Left lung (tissue), 10 donors: ENCODE data around the gene DBNDD2. TPM values are rescaled to one million over a fixed set of nuclear protein-coding genes. Genes with fewer than 3 reads are reported as not detected.

ENCODE experiments used
- ATAC-seq: fragments of 200-7000 bp; cut with Tn5 transposase; one replicate; pipeline ENCODE4 v1.9.1; 2020; ENCODE audit warnings: moderate library complexity
- DNase-seq, 4 donors: peaks; one replicate each; pipeline ENCODE4 v3.0.0-alpha.2; 2013 to 2020
- H3K27ac ChIP-seq, 2 donors: fragments of 200-600 bp; sonication (generic) in 1 of 2; one replicate each; pipeline versions ENCODE4 v1.5.0 to v1.8.0; 2020 to 2021
- H3K27me3 ChIP-seq, 2 donors: fragments of 200-600 bp; sonication (generic) in 1 of 2; one replicate each; pipeline versions ENCODE4 v1.5.0 to v1.8.0; 2020 to 2021
- H3K36me3 ChIP-seq, 2 donors: fragments of 200-600 bp; sonication (generic) in 1 of 2; one replicate each; pipeline versions ENCODE4 v1.5.0 to v1.8.0; 2020 to 2021
- H3K4me1 ChIP-seq, 2 donors: fragments of 200-600 bp; one replicate each; pipeline ENCODE4 v1.8.0; 2021
- H3K4me3 ChIP-seq, 2 donors: fragments of 200-600 bp; sonication (generic) in 1 of 2; one replicate each; pipeline versions ENCODE4 v1.5.0 to v1.8.0; 2020 to 2021; ENCODE audit warnings: mild to moderate bottlenecking in 1 of 2
- H3K9me3 ChIP-seq, 2 donors: fragments of 200-600 bp; sonication (generic) in 1 of 2; one replicate each; pipeline versions ENCODE4 v1.5.0 to v1.8.0; 2020 to 2021
- intact Hi-C, 2 donors: fragments of 100-400 bp; cut with DNase I; formaldehyde crosslinking; loops; one replicate each; pipeline versions ENCODE4 v1.11.2 to v1.14.2; 2022
- polyA plus RNA-seq, 6 donors: library from polyadenylated mRNA; unstranded; fragments of 120-200 nt; gene quantifications; one replicate each; pipeline ENCODE4 v1.2.1, GENCODE V29; 2013; ENCODE audit not compliant: insufficient read length in 6 of 6
- total RNA-seq, 2 donors: library from RNA; stranded (reverse); fragmentation: NEBNext Ultra II Directional; extraction: Animal tissue kit (Norgen Biotek cat#: 25700); gene quantifications; one replicate each; pipeline ENCODE4 v1.2.1, GENCODE V29; 2021
- TF ChIP-seq, protein P1 (sequence below), 2 donors: fragments of 200-600 bp; sonication (generic) in 1 of 2; IDR thresholded peaks; one replicate each; pipeline versions ENCODE4 v1.5.0 to v1.8.0; 2021; ENCODE audit warnings: antibody characterized with exemption in 2 of 2
- donor health status: DM: no; HTN: yes; CAD: no.
- donor health status: DM: no; HTN: no; CAD: no.

DBNDD2 gene
- total and polyA plus RNA-seq, 8 donors = 18.9 to 66.4 (median 21.8) TPM

DNA sequence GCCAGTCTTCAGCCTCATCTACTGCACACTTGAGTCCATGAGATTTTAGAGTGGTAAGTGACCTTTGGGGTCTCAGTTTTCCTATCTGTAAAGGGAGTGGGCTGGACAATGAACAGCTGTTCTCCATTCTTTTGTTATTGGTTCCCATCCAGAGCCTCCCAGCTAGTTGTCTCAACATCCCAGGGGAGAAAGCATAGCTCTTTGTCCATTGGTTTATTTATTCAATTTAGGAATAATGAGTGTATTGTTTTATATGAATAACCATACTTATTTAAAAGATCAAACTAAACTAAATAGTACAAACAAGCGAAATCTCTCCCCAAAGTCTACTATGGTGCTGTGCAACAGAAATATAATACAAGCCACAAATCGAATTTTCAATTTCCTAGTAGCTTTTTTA, 21.5 kb downstream of the DBNDD2 start:
- no peaks in the 10 kb centered on the region for H3K9me3 ChIP-seq
- H3K27ac ChIP-seq = no peak overlapping the region
- H3K36me3 ChIP-seq = peaks cover 0 to 26% of the 10 kb centered on the region in 2 donors
- DNase-seq = no peak
- TF ChIP-seq, protein P1, sequence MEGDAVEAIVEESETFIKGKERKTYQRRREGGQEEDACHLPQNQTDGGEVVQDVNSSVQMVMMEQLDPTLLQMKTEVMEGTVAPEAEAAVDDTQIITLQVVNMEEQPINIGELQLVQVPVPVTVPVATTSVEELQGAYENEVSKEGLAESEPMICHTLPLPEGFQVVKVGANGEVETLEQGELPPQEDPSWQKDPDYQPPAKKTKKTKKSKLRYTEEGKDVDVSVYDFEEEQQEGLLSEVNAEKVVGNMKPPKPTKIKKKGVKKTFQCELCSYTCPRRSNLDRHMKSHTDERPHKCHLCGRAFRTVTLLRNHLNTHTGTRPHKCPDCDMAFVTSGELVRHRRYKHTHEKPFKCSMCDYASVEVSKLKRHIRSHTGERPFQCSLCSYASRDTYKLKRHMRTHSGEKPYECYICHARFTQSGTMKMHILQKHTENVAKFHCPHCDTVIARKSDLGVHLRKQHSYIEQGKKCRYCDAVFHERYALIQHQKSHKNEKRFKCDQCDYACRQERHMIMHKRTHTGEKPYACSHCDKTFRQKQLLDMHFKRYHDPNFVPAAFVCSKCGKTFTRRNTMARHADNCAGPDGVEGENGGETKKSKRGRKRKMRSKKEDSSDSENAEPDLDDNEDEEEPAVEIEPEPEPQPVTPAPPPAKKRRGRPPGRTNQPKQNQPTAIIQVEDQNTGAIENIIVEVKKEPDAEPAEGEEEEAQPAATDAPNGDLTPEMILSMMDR (IDR thresholded peaks at IDR 0.05) = no peak
- no peak overlapping the region for H3K4me3 ChIP-seq
- no peak for ATAC-seq
- intact Hi-C loops = no loop called here
- H3K27me3 ChIP-seq = no peaks in the 10 kb centered on the region
- H3K4me1 ChIP-seq = no peaks in the 10 kb centered on the region

DNA sequence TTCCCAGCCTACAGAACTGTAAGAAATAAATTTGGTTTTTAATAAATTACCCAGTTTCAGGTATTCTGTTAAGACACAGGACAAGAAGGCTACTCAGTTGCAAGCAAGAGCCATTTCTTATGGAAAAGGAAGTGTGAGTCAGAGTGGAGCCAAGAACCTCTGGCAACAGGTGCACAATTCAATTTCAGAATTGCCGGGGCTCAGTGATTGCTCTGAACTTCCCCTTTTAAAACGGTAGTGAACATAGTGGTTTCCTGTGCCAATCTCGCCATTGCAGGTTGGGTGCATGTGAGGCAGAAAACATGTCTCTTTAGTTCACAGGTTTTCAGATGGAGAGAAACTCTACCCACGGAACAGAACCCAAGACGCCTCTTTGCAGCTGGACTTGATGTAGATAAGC, 24.2 kb downstream of the DBNDD2 start:
- intact Hi-C loops = no loop called here
- no peak overlapping the region for H3K4me3 ChIP-seq
- ATAC-seq (no peak), DNase-seq (no peak)
- TF ChIP-seq, protein P1 (IDR thresholded peaks at IDR 0.05) = no peak
- no peaks in the 10 kb centered on the region for H3K9me3 ChIP-seq
- no peaks in the 10 kb centered on the region for H3K27me3 ChIP-seq
- peaks cover 0 to 8% of the 10 kb centered on the region in 2 donors for H3K4me1 ChIP-seq
- H3K36me3 ChIP-seq = no peaks in the 10 kb centered on the region
- no peak overlapping the region for H3K27ac ChIP-seq

DNA sequence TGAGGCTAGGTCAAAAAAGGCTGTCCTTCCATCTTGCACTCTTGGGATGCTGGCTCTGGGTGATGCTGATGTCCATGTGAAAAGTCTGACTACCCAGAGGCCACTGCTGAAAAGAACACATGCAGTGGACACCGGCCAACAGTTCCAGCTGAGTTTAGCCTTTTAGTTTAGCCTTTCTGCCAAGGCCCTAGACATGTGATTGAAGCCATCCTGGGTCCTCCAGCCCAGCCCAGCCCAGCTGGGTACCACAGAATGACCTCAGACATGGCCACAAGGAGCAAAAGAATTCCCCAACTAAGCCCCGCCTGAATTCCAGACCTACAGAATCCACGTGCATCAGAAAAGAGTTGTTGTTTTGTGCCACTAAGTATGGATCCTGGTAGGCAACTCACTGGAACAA, 25.2 kb downstream of the DBNDD2 start:
- no peak overlapping the region for H3K4me3 ChIP-seq
- ATAC-seq = no peak
- intact Hi-C loops = no loop called here

DNA sequence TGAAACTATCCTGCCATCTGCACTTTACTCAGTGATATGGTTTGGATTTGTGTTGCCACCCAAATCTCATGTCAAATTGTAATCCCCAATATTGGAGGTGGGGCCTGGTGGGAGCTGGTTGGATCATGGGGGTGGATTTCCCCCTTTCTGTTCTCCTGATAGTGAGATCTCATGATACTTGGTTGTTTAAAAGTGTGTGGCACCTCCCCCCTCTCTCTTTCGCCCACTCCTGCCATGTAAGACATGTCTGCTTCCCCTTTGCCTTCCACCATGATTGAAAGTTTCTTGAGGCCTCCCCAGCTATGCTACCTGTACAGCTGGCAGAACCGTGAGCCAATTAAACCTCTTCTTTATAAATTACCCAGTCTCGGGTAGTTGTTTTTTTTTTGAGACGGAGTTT, 25.9 kb downstream of the DBNDD2 start:
- no peak for ATAC-seq
- no peak for DNase-seq
- TF ChIP-seq, protein P1 (IDR thresholded peaks at IDR 0.05) = no peak
- Histone ChIP-seq H3K27ac (no peak overlapping the region), H3K9me3 (no peaks in the 10 kb centered on the region), H3K4me1 (peaks cover 0 to 8% of the 10 kb centered on the region in 2 donors), H3K36me3 (no peaks in the 10 kb centered on the region), H3K27me3 (no peaks in the 10 kb centered on the region), H3K4me3 (no peak overlapping the region)
- intact Hi-C loops = no loop called here

More for the DNA sequence above, 25.2 kb downstream of the DBNDD2 start:
- Histone ChIP-seq H3K27ac (no peak overlapping the region), H3K27me3 (no peaks in the 10 kb centered on the region), H3K36me3 (no peaks in the 10 kb centered on the region), H3K4me1 (peaks cover 0 to 8% of the 10 kb centered on the region in 2 donors), H3K9me3 (no peaks in the 10 kb centered on the region)
- DNase-seq = peak in 2 of 4 donors; percentile 51 to 83
- TF ChIP-seq, protein P1 (IDR thresholded peaks at IDR 0.05) = no peak

DNA sequence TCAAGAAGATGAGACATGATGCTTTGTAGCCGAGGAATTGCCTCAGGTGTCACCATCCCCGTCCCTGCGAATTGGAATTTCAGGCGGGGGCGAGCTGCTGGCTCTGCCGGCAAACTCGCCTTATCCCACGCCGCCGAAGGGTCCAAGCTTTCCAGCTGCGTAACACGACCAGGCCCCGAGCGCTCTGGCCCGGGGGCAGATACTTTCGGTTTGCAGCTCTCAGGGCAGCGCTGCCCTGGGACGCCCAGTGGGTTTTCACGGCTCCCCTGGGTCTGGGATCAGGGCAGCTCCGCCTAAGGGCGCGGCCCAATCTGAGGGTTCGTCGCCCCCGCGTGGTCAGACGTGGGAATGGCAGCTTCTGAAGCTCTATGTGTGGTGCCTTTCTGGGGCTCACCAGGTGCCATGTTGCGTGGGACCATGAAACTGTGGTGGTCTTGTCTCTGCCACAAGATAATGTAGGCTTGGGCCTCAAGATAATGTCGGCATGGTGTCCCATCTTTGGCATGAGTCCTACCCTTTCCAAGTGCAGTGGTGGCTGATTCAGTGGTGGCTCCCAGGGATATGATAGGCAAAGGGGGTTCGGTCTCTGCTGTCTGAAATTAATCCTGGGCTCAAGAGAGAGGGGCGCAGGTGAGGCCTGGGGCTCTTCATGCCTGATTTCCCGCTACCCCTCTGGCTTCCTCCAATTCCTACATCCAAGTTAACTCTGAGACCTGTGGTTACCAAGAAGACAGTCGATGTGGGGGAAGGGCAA, 28.8 kb downstream of the DBNDD2 start:
- no peaks in the 10 kb centered on the region for H3K9me3 ChIP-seq
- intact Hi-C loops = loop anchor here in 1 of 2 donors (2.0 to 5.0 kb wide), 2 partner anchors 74 to 115 kb away; partner anchors contain the start of gene SYS1
- no peaks in the 10 kb centered on the region for H3K27me3 ChIP-seq
- H3K4me1 ChIP-seq = peaks cover 0 to 8% of the 10 kb centered on the region in 2 donors
- H3K27ac ChIP-seq = peak overlapping the region; percentile 27 to 68
- H3K4me3 ChIP-seq = peak overlapping the region; percentile 28 to 41
- ATAC-seq = peak; percentile 100
- no peaks in the 10 kb centered on the region for H3K36me3 ChIP-seq
- DNase-seq = peak; percentile 69 to 98 (median 86)
- TF ChIP-seq, protein P1 (IDR thresholded peaks at IDR 0.05) = peak; percentile 90 to 95
